Activated CD4-positive, CD25-positive, alpha-beta regulatory T cell treated with anti-CD3 and anti-CD28 coated beads, Interleukin-2, amount 50 U/mL, for 72 hours (primary cell): ENCODE measurements around the gene TM9SF1.
A peak's percentile ranks its signal among the peaks of the same experiment; 100 is the strongest.

Source experiments
- DNase-seq: peaks from one replicate; pipeline ENCODE4 v3.0.0; 2021

TM9SF1 gene, protein sequence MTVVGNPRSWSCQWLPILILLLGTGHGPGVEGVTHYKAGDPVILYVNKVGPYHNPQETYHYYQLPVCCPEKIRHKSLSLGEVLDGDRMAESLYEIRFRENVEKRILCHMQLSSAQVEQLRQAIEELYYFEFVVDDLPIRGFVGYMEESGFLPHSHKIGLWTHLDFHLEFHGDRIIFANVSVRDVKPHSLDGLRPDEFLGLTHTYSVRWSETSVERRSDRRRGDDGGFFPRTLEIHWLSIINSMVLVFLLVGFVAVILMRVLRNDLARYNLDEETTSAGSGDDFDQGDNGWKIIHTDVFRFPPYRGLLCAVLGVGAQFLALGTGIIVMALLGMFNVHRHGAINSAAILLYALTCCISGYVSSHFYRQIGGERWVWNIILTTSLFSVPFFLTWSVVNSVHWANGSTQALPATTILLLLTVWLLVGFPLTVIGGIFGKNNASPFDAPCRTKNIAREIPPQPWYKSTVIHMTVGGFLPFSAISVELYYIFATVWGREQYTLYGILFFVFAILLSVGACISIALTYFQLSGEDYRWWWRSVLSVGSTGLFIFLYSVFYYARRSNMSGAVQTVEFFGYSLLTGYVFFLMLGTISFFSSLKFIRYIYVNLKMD

DNA sequence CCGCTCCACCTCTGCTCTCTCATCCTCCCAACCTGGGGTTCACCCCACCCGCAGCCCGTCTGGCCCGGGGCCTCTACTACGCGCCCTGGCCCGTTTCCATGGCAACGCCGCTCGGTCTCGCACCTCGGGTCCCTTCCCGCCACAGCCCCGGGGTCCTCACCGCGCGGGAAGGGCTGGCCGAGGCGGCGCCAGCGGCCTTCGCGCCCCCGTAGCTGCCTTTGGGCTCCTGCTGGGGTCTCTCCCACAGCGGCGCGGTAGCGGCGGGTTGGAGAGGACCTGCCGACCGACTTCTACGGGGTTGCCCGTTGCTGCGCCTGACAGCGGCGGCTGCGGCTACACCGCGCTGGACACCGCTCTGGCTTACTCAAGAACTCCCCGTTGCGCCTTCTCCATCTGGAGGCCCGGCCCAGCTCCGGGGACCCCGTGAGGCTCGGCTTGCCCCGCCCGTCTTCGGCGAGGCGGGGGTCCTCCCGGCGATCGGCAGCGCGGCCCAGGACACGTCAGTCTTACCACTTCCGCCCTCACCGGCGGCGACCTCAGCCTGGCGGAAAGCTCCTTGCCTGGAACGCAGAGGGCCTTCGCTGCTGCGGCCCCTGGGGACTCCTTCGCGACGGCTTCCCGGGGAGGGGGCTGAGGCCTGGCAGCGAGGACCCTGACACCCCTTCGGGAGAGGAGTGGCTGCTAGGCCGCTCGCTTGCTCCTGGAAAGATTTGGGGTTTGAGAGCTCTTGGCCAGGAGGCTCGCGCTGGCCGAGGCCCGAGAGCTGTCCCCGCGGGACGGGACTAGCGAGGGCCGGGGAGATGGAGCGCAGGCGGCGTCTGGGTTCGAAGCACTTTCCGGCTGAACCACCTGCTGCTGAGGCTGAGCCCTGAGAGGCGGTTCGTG lies at the start of gene TM9SF1:
TSS of gene TM9SF1 (minus strand) at position 256 of the 885 bp plus-strand sequence. CDS start 422 bp downstream, outside the sequence.
- DNase-seq, result peak; percentile 85

DNA sequence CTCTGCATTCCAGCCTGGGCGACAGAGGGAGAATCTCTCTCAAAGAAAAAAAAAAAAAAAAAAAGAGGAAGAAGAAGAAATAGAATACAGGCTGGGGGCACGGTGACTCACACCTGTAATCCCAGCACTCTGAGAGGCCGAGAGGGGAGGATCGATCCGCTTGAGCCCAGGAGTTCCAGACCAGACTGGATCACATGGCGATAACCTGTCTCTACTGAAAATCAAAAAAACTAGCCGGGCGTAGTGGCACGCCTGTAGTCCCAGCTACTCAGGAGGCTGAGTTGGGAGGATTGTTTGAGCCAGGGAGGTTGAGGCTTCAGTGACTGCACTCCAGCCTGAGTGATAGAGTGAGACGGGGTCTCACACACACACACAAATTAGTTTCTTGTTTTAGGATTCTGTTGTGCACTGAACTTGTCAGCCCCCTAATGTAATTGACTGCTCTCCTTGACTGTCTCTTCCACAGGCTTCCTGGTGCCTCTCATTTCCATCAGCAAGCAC lies 48.1 kb upstream of the TM9SF1 start:
- no peak for DNase-seq

DNA sequence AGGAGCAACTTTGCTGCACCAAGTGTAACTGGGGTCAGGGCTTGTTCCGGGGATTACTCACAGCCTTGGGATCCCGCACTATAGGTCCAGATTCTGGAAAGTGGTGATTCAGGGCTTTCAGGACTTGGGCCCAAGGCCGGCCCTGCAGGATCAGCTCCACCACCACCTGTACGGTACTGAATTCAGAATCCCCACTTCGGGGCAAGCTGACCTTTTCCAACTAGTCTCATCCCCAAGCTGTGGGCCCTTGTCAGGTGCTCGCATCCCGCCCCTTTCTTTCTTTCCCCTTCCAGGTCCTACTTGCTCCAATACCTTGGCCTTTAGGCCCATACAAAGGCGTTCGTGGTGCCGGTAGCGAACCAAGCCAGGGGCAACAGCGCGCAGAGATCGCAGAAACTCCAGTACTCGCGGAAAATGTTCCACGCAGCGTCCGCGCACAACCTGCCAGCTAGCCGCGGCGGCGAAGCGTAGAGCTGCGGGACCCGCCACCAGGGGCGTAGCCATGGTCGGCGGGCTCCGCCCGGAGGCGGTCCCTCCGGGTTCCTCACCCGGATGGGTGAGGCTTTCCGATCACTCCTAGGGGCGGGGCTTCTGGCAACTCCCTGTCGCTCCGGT lies 46.7 kb upstream of the TM9SF1 start:
- DNase-seq, result peak; percentile 94

DNA sequence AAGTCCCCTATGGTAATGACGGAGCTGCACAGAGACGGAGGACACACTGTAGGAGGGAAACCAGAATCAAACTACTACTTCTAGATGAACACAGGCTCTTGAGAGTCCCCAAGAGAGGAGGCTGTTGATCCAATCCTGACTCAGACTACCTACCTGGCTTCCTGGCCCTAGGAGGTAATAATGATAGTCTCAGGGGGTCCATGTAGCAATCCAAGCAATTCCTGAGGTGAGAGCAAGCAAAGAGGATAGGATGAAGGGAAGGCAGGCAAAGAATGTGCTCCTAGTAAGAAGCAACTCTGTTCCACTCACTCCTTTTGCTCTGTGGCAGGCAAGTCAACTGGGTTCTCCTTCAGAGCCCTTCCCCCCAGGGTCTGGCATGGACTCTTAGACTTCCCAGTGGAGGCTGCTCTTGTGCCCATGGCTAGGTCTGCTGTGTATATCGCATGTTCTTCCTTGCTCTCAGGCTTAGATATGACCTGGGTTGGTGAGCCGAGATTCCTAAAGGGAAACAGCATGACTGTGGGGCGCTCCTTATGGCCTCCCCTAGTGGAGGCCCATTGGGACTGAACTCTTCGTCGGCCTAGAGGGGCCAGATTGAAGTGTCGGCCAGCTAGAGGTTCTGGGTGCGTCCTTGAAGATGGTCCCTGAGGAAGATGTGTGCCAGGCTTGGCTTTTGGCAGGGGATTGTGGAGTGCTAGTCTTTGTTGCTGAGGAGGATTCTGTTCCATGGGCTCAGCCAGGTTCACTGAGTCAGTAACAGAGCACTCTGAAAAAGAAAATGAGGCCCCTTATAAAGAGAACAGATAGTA lies 45.1 kb upstream of the TM9SF1 start:
- no peak for DNase-seq

DNA sequence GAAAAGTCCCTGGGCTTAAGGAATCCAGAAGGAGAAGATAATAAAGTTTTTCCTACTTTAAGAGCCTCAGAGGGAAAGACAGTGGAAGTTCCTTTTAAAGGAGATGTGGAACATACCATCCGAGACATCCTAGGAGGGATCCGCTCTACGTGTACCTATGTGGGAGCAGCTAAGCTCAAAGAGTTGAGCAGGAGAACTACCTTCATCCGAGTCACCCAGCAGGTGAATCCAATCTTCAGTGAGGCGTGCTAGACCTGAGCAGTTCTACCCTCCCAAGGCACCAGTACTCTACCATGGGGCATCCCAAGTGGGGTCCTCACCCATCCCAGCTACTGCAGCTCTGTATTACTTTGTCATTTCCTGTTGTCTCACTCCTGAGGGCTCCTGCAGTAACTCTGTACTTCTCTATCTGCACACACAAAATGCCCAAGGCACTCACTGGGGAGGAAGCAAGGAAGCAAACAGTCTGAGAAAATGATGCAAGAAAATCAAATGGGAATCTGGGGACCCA lies 43.3 kb upstream of the TM9SF1 start:
- DNase-seq, result no peak

DNA sequence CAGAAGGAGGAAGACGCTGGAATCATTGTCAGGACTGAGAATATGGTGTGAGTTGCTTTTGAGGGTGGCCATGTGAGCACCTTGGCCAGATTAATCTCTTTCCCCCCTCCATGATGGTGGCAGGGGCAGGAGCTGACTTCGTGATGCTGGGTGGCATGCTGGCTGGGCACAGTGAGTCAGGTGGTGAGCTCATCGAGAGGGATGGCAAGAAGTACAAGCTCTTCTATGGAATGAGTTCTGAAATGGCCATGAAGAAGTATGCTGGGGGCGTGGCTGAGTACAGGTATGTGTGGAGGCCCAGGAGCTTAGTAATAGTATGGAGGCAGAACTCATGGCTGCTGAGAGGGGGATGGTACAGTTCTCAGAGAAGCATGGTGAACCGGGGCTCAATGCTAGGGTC lies 42.9 kb upstream of the TM9SF1 start:
- no peak for DNase-seq

DNA sequence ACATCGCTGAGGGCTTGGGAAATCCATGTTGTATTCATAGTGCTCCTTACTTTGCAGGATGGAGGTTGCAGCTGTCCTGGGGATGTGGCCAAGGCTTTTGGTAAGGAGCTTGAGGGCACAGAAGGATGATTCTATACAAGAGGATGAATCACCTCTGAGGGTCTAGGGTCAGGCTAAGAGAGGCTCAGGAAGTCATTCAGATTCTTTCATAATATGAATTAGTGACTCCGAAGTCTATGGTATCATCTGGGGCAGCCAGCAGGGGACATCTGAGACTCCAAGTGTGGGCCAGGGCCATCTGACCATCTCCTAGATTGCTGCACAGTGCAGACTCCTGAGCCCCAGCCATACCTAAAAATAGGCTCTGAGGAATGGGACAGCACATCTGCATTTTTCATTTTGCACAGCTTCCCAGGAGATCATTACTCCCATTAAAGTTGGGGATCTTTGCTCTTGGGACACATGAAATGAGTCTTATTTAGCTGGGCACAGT lies 42.3 kb upstream of the TM9SF1 start:
- DNase-seq, result no peak

DNA sequence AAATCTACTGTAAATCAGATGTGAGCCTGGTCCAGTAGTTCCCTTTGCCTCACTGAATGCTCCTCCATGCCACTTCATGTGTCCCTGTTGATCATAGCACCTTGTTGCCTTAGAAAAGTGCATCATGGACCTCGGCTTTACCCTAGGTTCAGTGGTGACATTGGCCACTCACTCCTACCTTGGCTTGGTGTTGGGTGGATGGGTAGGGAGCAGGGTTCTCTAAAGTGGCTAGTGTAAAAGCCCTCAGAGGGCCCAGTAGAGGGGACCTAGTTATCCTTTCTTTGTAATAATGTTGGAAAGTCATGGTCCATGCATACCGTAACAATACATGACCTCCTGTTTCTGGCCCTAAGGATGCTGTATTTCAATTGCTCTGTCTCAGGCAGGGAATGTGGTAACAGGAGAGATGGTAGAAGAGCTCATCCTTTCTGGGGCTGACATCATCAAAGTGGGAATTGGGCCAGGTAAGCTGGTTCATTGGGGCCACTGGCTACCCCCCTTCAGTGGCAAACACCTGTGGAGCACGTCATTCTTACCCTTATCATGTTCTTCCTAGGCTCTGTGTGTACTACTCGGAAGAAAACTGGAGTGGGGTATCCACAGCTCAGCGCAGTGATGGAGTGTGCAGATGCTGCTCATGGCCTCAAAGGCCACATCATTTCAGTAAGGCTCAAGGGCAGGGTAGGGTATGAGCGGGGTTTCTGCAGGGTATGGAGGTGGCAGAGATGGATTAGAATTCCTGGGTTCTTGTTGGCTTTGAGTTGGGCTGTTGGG lies 41.6 kb upstream of the TM9SF1 start:
- DNase-seq, result no peak

DNA sequence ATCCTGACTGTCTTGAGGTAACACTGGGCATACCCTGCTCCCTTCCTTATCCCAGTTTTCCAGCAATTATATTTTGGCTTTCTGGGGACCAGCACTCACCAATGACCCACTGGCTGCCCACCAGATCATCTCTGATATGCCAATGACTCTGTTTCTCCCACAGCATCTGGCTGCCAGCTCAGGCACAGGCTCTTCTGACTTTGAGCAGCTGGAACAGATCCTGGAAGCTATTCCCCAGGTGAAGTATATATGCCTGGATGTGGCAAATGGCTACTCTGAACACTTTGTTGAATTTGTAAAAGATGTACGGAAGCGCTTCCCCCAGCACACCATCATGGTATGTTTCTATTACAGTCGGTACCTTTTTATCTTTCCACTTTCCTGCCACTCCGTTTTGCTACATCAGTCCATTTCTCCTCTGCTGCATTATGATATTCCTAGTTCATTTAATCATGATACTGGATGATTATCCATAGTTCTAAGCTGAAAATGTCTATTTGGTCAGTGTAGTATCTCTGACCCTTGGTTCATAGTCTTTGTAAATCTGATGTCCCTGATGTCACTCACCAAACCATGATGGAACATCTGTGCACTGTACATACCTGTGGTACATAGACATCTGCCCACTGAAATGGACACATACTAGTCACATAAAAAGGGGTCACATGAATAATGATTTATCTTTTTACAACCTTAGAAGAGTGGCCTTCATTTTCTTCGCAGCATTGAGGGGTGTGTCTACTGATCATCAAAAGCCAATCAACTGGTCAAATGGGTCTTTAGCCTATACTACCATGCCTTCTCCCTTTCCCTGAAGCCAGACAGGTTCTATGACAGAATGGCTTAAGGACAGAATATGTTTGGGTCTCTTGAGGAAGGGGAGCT lies 40.8 kb upstream of the TM9SF1 start:
- DNase-seq, result no peak

DNA sequence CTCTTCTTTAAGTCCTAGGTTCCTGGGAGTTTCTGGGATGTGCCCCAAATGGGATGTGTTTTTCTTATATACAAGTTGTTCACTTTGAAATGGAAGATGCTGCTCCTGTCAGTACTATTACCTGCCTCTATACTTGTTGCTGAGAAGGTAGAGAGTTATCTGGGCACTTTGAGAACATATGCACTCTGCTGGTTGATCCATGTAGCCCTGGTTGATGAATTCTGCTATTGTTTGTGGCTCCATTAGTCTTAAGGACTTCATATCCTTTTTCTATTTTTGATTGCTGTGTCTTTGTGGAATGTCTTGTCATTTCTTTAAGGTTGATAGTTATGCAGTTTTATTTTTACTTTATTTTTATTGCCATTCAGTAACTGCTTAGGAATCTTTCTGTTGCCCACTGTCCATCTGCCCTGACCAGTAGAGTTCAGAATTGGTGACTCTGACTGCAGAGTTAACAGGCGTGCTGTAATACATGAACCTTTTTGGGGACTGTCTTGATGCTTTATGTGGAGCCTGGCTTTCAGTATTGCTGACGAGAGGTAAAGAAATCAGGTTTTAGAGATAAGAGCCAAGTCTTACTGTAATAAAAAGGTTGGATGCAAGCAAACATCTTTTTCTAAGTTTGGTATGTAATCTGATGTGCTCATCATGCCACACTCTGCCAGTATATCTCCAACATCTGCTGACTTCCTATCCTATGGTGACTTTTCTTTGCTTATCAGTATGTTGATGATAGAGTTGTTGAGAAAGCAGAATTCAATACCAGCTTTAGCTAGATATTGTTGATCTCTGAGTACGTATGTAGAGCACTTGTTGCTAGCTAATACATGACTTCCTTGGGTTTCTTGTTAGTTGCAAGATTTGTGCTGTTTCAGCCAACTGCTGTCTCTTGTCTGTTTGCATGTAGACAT lies 39.1 kb upstream of the TM9SF1 start:
- no peak for DNase-seq

DNA sequence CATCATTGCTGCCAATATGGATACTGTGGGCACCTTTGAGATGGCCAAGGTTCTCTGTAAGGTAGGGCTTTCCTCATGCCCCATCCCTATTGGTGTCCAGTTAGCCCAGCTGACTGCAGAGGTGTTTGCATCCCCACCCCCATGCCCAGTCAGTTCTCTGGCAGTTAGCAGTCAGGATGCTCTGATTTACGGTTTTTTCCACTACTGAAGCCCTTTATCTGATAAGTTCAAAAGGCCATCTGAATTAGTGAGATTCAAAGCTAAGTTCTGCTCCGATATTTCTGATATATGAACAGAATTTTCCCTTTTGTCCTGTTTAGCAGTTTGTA lies 38.3 kb upstream of the TM9SF1 start:
- DNase-seq, result no peak

DNA sequence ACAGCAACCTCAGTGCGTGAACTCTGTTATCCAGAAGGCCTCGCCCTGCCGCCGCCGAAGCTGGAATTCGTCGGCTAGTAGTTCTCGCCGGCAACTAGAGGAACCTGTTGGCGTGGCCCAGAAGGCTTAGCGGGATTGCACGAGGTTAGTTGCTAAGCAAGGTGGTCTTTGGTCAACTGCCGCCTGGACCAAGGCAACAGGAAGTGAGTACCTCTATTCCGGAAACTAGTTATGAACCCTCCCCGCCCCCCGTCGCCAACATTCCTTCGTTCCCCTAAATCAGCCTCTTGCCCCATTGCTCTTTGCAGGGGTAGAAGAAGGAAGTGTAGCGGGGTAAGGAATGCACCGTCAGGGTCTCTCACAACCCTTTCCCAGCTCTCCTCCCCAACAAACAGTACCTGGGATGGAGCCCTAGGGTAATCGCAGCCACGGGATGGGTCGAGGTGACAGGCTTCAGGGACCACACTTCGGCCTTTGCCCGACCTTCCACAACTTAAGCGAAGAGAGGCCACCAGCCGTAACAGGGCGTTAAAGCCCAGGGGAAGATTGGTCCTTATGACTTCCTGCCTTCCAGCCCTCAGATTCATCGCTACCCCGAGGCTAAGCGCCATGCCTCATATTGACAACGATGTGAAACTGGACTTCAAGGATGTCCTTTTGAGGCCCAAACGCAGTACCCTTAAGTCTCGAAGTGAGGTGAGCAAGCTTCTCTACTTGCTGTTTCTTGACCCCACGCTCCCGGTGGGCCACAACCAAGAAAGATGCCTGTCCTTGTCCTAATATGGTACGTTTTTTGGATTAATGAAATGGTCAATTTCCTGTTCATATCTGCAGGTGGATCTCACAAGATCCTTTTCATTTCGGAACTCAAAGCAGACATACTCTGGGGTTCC lies 37.6 kb upstream of the TM9SF1 start, which contains the start of gene GMPR2:
TSS of gene GMPR2 (plus strand) at position 285 of the 893 bp plus-strand sequence. CDS start at position 610, 325 bp downstream.
- no peak for DNase-seq

DNA sequence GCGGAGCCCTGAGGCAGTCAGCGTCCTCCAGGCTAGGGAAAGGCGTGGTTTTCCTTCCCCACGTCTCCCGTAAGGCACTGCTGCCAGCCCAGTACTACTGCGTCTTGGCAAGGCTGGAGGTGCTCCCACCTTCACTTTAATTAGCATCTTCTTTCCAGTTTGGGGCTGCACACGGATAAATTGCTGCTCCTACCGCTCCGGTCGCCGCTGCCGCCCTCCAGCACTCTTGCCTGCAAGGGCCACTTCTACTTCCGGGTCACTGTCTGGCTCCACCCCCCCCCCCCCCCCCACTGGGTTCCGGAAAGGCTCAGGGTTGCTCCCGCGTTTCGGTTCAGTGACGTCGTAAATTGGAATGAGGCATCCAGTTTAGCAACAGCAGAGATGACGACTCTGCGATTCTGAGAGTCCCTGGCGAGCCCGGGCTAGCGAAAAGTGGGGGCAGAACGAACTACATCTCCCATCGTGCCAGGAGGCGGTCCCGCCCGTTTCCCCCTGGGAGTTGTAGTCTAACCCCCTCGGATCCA lies 36.9 kb upstream of the TM9SF1 start, which contains the start of gene NEDD8:
TSS of gene NEDD8 (minus strand) at position 247 of the 524 bp plus-strand sequence. CDS start at position 147, 100 bp downstream.
- DNase-seq, result peak; percentile 78

DNA sequence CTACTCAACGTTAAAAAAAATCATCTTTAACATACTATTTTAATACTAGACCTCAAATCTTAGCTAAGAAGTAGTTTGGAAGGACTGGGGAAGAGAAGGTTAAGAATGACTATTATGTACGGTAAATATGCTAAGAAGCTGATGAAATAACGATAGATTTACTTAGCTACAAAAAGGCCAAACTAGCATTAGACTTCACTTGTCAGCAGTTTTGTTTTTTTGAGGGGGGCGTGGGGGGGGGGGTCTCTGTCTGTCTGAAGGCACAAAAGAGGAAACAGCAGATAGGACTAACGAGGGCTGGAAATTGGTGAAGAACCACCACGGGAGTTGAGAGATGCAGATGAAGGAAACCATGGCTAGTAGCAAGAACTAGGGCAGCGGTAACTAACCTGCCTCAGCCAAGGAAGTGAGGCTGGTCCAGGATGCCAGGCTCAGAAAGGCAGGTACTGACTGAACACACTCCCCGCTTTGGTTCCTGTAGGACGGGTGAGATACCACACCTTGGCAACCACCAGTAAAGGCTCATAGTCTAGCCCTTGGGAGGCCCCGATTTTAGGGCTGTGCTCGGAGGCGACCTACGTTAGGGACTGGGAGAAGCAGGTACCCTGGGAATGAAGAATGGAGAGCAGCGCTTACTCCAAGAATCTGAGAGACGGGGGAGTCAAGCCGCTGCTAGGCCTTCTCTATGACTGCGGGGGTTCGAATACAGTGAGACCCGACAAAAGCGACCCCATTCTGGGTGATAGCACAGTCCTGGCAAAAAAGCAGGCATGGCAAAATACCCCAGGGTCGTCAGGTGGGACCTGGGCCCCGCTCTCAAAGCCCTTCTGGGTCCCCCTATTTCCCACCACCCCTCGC lies 36.3 kb upstream of the TM9SF1 start:
- no peak for DNase-seq

DNA sequence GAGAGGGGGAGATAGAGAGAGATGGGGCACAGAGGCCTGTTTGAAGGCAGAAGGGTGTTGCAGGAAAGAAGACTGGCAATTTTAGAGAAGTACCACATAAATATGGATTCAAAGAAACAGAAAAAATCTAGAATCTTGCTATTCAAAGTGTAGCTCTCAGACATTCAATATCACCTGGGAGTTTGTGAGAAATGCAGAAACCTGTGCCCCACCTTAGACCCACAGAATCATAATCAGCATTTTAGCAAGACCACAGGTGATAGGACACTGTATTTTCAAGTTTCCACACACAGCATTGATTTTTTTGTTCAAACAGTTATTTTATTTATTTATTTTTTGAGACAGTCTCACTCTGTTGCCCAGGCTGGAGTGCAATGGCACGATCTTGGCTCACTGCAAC lies 33.7 kb upstream of the TM9SF1 start:
- no peak for DNase-seq

DNA sequence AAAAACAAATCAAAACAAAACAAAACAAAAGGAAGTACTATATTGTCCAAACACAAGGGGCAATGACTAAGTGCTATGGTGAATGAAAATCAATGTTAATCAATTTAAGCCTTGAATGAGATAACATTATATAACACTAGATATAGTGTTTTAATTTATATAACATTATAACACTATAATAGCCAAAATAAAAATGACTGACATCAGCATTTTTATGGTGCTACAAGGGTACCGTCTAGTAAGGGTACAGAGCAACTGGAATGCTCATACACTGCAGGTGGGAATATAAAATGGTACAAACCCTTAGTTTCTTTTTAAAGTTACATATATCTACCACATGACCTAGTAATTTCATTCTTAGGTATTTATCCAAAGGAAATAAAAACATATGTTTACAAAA lies 31.2 kb upstream of the TM9SF1 start:
- no peak for DNase-seq
